C1 segment of cervical spinal cord (tissue), 14 donors: Measurements from ENCODE around the gene PLXNA4.

Source experiments
- DNase-seq, 14 donors: peaks; one replicate each; lab custom pipeline; 2025; lab: John Stamatoyannopoulos, UW

Gene PLXNA4

DNA sequence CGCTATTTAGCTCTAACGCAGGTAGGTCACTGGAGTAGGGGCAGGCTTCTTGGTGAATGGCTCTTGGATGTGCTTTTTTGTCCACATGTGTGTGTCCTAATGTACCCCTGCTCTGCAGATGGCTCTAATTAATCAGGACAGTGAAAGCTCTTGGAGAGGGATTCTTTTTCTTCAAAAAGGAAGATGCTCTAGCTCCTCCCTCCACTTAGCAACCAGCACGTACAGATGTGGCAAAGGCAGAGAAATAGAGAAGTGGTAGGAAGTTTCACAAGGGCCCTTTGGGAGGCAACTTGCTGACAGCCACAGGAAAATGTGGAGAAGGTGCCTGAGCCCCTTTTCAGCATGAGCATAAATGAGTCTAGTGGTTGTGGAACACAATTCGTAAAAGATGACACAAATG lies 221.7 kb downstream of the PLXNA4 start:
- DNase-seq = no peak

DNA sequence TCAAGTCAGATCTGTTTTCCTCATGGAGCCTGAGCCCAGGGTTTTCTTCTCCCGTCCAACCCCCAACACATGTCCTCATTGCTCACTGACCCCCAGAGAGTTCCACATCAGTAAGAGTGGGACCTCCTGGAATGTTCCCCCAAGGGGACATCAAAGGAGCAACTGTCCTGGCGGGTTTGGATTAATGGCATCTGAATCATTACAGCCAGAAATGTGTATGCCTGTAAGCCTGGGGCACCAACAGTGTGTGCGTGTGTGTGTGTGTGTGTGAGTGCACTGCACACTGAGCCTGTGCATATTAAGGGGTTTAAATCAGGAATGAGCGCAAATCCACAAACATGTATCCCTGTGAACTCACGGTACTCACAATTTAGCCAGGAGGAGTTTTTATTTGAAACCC lies 222.3 kb downstream of the PLXNA4 start:
- no peak for DNase-seq

DNA sequence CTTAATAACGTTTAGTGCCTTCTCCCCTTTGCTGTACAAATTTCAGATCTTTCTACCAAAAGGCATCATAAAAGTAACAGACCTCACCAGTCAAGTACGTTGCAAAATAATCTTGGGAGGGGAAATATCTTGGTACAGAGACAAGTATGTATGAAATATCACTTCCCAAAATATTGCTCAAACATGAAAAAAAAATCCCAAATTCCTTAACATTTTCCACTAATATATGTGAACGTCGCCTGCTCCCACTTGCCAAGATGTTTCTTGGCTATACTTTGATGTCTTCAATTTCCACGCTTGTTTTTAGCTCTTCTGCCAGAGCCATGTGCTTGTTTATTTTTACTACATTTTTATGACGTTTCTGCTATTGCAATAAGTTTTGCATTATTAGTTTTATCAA lies 223.5 kb downstream of the PLXNA4 start:
- no peak for DNase-seq

GRCh38 chr7:132351954-132352499 lies 224.2 kb downstream of the PLXNA4 start:
- no peak for DNase-seq

- DNase-seq = no peak
Measured at GRCh38 chr7:132350741-132351140, 225.5 kb downstream of the PLXNA4 start.

- no peak for DNase-seq
Measured at GRCh38 chr7:132349075-132349474, 227.2 kb downstream of the PLXNA4 start.

- DNase-seq = no peak
Measured at GRCh38 chr7:132348341-132348740, 227.9 kb downstream of the PLXNA4 start.

- DNase-seq = no peak
Measured at GRCh38 chr7:132347858-132348257, 228.4 kb downstream of the PLXNA4 start.

DNA sequence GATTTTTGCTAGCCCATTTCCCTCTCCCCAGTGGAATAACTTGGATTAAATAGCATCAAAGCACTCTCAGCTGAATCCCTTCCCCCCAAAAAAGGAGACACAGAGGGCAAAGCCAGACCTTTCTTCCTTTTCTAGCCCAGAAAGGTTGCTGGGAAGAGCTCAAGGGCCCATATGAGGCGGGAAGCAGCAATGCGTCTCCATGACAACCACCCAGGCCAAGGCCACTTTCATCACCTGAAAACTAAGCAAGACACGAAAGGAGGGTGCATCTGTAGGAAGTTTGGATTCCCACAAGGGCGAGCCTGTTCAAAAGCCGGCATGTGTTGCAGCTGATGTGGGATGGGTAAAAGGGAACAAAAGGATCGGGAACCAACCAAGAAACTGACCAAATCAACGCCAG lies 229.1 kb downstream of the PLXNA4 start:
- DNase-seq = no peak

DNA sequence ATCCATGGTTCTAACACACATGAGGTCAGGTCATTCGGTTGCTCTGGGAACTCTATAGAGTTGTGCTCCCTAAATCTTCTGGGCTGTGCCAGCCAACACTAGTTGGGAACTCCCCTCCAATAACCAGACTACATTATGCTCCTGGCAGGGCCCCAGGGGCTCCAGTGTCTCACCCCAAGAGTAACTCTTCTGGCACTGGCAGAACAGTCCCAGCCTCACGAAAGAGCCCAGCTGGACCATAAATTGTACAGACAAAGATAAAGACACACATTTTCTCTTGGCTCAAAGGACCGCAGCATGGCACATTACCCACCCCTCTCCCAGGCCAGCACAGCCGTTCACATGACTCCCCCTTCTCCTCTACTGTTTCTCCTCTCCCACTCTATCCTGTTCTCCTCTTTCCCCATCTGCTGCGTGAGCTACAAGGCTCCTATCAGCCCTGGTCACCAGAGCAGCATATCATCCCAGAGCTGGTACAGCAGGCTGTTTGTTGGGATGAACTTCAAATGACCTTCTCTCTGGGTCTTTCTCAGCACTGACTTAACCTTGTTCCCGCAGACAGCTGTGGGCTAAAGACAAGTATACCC lies 230.6 kb downstream of the PLXNA4 start:
- DNase-seq = no peak

DNA sequence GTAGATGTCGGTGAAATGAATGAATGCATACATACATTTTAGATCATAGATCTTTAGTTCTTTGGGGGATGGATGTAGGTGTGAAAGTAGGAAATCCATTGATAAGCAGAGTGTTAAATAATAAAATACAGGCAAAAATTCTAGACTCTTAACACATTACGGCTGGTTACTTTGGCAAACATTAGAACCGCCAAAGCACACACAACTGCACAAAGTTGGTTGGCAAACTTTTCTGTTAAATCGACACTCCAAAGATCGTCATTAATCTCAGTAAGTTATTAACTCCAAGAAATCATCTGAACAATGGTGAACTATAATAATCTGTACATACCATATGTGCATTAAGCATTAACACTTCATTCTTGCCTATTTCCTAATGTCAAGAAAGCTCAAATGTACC lies 231.2 kb downstream of the PLXNA4 start:
- DNase-seq = no peak

- no peak for DNase-seq
Measured at GRCh38 chr7:132343199-132343598, 233.1 kb downstream of the PLXNA4 start.

DNA sequence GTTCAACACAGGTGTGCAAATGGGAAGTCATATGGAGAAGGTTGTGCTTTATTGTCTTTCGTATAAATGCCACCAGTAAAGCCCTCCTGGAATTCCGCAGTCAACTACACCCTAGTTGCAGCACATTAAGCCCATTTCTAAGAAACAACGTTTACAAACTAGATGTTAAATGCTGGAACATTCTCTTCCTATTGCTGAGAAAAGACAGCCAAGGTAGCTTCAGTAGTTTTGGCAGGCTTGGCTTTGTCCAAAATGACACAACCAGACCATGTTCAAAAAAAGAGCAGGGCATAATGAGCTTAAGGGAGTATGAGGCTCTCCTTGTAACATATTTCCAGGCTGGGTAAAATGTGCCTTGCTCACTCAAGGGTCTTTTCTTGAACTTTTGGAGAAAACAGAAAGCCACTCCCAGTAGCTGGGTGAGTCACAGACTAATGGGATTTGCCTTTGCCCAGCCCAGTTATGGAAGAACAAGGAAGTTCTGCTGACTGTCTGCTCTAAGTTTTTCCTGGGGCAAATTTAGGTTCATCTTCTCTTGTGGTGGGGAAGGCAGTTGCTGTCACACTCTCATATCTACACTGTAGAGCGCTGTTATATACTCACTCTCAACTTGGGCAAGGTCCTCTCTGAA lies 238.7 kb downstream of the PLXNA4 start:
- no peak for DNase-seq

DNA sequence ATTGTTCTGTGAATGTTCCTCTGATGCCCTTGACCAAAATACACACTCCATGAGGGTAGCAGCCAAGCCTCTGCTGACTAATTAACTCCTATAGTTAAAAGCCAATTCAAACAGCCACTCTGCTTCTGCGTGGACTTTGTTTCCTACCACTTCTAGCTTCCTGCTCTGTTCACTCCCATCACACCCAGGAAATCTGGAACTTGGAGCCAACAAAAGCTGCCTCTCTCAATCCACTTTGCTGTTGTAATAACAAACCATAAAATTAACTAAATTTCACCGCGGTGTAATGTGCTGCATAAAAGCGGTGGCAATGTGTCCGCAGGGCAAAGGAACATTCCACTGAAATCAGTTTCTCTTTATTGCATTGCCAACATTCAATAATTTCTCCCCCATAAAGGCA lies 239.5 kb downstream of the PLXNA4 start:
- no peak for DNase-seq

- no peak for DNase-seq
Measured at GRCh38 chr7:132333301-132333700, 243.0 kb downstream of the PLXNA4 start.

- no peak for DNase-seq
Measured at GRCh38 chr7:132328760-132329159, 247.5 kb downstream of the PLXNA4 start.

GRCh38 chr7:132328047-132328620 lies 248.1 kb downstream of the PLXNA4 start:
- no peak for DNase-seq

DNA sequence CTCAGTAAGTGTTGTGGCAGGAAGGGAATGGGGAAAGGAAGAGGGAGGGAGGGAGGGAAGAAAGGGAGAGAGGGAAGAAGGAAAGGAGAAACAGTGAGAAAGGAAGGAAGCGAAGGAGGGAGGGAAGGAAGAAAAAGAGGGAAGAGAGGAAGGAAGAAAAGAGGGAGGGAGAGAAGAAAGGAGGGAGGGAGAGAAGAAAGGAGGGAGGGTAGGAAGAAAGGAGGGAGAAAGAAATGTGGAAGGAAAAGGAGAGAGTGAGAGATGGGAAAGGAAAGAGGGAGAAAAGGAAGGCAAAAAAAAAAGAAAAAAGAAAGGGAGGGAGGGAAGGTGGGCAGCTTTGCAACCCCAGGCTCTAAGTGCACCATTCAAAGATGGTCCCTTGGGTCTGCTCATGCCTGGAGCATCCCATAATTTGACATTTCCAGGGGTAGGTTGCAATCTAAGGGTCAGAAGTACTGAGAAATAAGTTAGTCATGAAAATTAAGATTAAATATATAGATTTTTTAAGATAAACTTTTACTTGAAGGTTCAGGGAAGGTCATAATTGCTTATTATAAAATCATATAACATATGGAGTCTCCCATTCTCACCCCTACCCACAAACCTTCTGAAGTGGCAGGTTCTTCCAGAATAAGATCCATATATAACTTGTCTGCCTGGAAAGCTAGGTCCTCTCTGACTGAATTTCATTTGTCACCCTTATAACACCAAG lies 249.2 kb downstream of the PLXNA4 start:
- DNase-seq = no peak

DNA sequence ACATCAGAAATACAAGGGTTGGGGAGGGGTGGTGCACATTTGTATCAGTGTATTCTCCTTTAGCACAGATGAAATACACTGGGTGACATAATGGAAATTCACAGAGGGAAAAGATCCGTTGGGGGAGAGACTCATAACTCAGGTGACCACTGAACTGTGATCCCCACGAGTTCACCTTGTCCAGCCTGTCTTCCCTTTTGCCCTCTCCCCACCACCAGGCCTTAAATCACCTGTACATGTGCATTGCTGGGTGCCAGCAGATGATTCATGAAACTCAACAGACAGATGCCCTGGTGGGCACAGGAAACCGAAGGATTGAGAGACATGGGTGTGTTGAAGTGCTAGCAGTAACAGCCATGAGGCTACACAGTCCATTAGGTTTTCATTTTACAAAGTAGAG lies 253.3 kb downstream of the PLXNA4 start:
- DNase-seq = no peak

- no peak for DNase-seq
Measured at GRCh38 chr7:132321387-132321786, 254.9 kb downstream of the PLXNA4 start.

- DNase-seq = no peak
Measured at GRCh38 chr7:132319481-132319880, 256.8 kb downstream of the PLXNA4 start.
